Measurements from ENCODE around the gene FAM111A.
"Not testable (repeated sequence)": the region's sequence is repeated elsewhere in the genome, so short reads cannot be mapped to it uniquely, and the experiment has no call there.

The FAM111A gene, protein sequence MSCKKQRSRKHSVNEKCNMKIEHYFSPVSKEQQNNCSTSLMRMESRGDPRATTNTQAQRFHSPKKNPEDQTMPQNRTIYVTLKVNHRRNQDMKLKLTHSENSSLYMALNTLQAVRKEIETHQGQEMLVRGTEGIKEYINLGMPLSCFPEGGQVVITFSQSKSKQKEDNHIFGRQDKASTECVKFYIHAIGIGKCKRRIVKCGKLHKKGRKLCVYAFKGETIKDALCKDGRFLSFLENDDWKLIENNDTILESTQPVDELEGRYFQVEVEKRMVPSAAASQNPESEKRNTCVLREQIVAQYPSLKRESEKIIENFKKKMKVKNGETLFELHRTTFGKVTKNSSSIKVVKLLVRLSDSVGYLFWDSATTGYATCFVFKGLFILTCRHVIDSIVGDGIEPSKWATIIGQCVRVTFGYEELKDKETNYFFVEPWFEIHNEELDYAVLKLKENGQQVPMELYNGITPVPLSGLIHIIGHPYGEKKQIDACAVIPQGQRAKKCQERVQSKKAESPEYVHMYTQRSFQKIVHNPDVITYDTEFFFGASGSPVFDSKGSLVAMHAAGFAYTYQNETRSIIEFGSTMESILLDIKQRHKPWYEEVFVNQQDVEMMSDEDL

DNA sequence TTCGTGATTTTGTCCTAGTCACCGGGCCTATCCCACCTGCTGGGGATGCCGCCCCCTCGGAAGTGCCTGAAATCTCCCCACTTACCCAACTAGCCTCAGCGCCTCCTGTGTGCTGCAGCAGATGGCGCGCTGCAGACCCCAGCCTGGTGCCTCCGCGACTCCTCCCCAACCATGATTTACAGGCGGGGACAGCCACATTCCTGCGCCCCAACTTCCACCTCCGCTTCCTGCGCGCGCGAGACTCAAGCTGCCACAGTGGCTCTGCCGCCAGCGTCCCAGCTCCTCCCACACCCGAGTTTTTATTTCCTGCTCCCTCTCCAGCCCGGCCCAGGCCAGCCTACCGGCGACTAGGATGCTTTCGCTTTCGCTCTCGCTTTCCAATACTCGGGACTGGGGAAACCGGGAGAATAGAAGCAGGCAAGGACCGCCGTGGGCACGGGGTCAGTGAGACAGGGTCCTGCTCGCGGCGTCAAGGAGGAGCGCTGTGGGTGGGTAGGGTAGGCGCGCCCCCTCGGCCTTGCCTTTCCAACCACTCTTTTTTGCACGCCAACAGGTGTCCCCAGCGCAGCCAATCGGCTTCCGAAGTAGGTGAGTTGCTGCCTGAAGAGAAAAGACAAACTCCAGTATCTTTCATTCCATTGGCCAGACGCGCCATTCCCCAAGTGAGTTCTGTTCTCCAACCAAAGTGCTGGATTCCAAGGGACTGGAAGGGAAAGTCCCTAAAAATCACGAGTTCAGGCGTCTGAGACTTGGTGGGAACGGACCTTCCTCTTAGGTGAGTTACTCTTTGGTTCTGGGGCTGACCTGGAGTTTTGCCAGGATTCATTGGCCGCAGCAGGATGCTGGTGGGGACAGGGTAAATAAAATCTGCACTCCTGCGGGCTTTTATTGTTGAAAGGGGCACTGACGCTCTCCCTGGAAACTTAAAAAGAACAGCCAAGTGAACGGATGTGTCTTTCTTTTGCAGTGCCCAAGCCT is at the start of gene FAM111A:
Gene FAM111A (plus strand): TSS at position 327 of the 978 bp plus-strand sequence. CDS start 6,017 bp downstream, outside the sequence.
- peak; percentile 80 to 91 for DNase-seq

DNA sequence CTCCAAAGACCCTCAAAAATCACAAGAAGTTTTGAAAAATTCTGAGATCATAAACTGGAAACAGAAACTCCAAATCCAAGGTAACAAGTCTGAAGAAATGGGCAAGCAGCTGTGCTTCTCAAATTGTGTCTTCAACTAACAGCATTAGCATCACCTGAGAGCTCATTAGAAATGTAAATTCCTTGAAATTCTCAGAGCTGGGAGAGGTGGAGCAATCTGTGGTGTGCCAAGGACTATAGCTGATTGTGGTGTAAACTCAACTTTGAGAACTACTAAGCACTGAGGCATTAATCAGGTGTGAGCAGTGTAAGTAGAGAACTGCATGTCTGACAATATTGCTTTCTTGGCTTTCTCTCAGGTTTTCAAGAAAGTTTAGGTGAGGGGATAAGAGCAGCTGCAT is 49.1 kb upstream of the FAM111A start:
- DNase-seq = not testable (repeated sequence)

DNA sequence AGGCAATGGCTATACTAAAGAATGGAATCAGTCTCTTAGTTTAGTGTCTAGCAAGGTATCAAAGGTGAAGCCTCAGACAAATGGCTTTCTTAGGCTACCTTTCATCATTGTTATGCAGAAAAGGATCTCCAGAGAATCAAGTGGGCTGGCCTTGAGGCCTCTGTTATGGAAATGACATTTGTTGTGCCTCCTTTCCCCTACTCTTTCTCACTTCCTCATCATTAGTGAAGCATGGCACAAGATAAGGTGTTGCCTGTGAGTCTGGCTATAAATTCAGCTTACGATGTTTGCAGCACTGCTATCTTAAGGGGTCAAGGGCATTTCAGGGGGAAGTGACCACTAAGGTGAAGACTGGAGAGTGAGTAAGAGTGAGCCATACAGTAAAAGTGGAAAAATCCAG is 47.4 kb upstream of the FAM111A start:
- DNase-seq = not testable (repeated sequence)

DNA sequence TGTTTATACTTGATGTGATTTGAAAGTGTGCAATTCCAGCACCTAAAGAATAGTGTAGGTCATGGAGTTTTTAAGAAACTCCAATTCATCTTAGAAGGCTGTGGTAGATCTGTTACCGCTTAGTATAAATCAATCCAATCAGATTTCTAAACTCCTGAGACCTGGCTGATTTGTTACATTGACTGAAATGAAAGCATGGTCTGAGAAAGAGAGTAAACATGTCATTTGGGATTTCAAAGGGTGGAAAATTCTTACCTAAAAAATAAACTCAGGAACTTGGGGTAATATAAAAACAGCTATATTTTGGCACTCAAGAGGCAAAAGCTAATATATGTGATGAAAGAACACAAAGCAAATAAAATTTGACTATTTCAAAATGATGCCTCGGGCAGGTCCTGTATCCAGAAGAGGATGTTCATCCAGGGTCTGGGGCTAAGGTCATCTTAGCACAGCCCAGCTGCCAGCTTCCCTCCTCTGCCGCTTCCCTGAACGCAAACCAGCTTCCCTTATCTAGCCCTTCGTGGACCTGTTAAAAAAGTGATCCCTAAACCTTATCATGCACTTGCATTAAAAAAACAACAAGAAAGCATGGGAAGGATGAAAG is 46.6 kb upstream of the FAM111A start:
- DNase-seq = not testable (repeated sequence)

DNA sequence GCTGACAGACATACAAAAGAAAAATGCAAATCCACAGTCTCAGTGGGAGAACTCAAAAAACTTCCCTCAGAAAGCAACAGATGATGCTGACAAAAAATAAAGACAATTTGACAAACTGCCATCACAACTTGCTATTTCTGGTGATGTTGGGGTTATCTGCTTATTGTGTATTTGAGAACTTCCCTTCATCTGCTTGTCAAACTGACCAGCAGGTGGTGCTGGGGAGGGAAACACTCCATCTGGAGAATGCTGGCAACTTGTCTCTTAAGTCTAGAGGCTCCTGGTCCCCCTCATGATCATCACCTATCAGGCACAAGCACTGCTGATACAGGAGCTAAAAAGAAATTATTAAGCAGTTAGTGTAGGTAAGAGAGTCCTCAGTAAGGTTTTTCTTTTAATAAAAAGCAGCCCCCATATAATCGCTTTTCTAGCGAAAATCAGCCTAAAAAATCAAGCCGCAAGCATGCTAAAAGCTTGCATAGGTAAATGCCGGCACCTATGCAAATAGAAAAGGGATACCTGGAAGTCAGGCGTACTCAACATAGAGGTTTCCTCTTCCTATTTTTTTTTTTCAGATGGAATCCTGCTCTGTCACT is 45.4 kb upstream of the FAM111A start:
- DNase-seq = peak; percentile 59 to 77

DNA sequence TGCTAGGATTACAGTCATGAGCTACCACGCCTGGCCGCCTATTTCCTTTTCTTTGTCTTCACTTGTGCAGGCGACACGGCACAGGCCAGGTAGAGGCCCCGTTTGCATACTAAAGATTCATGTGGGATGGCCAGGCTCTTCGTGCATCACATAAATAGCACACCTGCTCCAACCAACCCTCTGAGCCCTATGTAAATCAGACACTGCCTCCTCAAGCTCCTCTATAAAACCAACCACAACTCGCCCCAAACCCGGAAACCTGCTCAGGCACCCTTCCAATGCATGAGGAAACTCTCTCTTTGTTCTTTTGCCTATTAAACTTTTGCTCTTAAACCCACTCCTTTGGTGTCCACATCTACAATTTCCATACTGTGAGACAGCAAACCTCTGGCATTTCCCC is 44.7 kb upstream of the FAM111A start:
- peak; percentile 58 to 74 for DNase-seq

DNA sequence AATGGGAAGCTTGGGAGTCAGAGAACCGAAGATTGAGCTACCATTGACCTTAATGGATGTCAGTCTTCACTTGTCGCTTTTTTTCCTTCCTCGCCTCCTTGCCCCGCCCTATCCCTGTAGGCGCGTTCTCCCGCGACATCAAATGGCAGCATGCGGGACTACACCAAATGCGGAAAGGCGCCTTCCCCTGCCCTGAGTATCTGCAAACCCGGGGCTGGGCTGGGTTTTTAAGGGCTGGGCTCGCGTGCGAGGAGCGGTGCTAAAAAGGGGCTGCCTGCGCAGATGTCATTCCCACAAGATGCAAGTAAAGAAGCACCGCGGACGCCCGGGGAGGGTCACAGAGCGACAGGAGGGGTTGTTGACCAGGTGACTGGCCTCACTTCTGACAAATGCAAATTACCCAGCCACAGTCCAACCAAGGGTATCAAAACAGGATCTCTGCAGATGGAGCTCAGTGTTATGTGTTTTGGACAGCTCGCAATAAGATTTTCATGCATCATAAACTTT is 40.3 kb upstream of the FAM111A start:
- DNase-seq = no peak

DNA sequence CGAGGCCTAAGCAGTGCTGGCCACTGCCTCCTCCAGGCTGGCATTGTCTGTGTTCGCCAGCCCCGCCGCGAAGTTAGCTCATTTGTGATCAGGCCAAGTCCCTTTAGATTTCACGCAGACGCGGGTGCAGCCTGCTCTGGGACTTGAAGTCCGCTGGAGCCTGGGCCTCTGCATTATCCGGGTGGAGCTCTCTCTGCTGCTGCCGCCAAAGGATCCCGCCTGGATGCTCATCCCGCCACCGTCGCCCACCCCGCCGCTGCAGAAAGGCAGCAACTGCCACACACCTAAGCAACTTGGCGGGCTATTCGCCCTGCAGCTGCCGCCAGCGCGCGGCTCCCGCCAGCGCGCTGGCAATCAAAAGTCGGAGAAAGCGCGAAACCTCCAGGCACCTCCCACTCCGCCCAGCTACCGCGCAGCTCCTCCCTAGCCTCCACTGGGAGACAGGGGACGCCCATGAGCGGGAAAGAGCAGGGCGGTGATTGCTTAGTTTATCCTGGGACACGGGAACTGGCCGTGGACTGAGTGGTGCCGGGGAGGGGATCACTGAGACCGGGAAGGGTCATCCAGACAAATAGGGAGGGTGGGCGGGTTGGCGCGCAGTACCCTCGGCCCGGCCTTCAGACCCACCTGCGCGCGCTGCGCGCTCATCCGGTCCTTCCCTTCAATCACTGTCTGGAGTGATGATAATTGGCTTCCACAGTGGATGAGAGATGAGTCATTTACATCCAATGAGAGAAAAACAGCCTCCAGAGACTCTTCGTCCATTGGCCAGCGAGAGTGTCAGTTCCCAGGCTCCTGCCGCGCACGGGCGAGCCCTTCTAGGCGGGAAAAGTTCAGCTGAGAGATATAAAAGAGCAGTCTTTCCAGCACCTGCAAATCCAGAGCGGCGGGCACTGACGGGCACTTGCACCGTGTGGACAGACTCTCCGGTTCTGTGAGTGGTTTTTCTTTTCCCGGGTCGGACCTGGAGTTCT is 36.0 kb upstream of the FAM111A start, which contains the start of gene FAM111B:
Gene FAM111B (plus strand): TSS at position 875 of the 974 bp plus-strand sequence. CDS start 2,389 bp downstream, outside the sequence.
- peak; percentile 96 for DNase-seq

DNA sequence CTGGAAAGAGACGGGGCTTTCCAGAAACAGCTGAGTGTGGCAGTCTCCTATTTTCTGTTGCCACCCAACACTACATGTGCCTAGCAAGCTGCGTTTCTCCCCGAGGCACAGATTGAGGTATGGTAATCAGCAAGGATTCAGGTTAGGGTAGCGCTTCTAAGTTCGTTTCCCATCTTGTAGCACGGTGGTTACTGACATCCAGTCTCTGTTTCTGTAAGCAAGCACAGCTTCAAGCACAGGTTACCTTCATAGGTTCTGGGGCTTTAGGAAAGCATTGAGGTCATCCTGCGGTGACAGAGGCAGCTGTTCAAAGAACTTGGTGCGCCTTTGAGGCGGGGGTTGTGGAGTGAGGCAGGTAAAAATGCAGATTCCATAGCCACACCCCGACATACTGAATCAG is 34.9 kb upstream of the FAM111A start:
- peak; percentile 5 to 36 for DNase-seq

DNA sequence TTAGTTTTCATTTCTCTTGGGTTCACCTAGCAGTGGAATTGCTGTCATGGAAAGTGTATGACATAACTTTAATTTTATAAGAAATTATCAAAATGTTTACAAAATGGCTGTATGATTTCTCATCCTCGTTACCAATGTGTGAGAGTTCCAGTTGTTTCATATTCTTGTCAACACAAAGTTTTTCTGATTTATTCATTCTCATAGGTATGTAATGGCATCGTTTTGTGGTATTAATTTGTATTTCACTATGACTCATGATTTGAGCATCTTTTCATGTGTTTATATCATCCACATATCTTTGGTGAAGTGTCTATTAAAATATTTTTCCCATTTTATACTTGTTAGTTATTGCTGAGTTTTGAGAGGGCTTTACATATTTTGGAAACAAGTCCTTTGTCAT is 30.2 kb upstream of the FAM111A start:
- no peak for DNase-seq

DNA sequence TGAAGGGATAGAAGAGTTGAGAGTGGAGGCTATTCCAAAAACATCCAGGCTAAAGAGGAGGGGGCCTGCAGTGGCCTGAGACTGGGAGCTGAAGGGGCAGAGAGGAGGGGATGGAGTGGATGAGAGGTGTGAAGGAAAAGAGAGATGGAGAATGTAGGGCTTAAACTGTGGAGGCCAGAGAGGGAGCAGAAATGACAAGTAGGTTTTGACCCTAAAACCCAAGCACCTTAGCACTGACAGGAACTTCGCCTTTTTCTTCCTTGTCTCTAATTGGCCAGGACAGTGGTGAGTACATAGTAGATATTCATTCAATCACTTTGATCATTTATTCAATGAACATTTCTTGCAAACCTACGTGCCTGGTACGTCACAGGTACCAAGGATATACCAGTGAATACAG is 28.3 kb upstream of the FAM111A start:
- no peak for DNase-seq

DNA sequence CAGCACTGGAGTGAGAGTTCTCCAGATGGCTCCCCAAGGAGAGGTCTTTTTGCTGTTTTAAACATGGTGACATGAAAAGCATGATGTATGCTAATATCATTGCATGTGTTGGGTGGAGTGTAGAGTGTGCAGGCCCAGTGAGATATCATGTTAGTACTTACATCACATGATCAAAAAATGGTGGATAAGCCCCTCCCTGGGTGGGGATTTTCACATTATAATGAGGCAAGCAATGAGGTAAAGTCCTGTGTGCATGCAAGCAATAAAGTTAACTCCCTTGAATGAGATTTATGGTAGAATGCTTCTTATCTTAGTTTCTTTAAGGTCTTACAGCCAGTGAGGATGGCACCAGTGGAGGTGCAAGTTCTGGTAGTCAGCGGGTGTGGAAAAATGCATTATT is 27.1 kb upstream of the FAM111A start:
- DNase-seq = no peak

DNA sequence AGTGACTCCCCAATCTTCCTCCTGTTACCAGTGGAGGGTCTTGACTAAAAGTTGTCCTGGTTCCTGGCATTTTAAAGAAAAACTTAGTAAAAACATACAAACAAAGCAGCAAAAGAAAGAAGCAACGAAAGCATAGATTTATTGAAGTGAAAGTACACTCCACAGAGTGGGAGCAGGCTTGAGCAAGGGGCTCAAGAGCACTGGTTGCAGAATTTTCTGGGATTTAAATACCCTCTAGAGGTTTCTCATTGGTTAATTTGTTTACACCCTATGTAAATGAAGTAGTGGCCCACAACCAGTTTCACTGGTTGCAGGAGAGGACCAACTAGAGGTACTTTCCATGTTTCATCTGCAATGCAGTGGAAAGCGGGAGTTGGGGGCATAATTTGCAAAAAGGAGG is 24.9 kb upstream of the FAM111A start:
- no peak for DNase-seq

DNA sequence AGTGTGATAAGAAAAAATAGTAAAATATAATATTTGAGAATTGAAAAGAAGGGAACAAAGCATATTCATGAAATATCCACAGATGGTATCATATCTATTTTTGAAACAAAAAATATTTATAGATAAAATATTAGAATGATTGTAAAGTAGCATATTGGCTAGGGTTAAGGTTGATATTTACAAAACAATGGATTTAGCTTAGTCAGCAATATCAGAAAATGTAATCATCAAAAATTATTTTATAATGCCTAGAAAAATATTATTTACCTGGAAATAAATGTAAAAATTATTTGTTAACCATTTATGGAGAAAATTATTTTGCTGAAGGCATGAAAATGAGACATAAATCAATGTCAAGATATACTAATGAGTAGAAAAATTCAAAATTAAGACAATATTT is 22.8 kb upstream of the FAM111A start:
- no peak for DNase-seq

DNA sequence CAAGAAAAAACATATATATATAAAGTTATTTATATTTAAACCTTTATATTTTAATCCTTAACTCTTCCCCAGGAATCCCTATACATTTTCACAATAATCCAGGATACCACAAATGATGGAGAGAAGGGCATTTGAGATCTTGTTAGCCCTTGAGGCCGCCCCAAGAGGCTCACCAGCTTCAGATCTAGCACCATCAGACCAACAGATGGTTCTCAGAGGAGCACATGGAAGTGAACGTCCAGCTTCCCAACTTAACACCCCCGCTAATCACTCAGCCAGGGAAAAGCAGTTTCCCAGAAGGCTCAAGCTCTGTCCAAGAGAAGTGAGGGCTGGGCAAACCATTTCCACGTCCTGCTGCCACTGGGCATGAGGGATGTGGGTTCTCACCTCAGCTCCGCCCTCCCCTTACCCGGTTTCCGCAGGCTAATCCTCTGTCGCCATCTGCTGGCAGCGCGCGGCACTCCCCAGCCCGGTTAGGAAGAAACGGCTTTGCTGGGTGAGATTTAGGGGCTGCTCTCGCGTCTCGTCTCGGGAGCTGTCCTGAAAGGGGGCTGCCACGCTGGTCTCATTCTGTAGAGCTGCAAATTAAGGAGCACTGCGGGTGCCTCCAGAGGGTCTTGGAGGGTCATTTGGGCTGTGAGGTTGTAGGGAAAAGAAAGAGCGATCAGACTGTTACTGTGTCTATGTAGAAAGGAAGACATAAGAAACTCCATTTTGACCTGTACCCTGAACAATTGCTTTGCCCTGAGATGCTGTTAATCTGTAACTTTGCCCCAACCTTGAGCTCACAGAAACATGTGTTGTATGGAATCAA is 6.8 kb upstream of the FAM111A start:
- peak; percentile 56 to 86 for DNase-seq

DNA sequence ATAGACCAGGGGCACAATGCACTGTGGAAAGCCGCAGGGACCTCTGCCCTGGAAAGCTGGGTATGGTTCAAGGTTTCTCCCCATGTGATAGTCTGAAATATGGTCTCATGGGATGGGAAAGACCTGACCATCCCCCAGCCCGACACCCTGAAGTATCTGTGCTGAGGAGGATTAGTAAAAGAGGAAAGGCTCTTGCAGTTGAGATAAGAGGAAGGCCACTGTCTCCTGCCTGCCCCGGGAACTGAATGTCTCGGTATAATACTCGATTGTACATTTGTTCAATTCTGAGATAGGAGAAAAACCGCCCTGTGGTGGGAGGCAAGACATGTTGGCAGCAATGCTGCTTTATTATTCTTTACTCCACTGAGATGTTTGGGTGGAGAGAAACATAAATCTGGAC is 6.1 kb upstream of the FAM111A start:
- DNase-seq = not testable (repeated sequence)

DNA sequence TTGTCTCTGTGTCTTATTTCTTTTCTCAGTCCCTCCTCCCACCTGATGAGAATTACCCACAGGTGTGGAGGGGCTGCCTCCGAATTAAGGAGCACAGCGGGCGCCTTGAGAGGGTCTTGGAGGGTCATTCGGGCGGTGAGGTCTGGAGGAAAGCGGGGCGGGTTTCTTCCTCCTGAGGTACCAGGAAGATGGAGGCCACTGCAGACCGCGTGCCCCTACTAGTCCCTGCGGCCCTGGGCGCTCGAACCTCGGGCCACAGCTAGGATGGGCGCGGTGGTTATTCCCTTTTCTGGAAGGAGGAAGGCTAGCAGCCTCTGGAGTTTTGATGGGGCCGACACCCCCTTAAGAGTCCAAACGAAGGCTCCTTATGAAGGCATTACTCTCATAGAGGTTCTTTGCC is 5.5 kb upstream of the FAM111A start:
- DNase-seq = no peak

DNA sequence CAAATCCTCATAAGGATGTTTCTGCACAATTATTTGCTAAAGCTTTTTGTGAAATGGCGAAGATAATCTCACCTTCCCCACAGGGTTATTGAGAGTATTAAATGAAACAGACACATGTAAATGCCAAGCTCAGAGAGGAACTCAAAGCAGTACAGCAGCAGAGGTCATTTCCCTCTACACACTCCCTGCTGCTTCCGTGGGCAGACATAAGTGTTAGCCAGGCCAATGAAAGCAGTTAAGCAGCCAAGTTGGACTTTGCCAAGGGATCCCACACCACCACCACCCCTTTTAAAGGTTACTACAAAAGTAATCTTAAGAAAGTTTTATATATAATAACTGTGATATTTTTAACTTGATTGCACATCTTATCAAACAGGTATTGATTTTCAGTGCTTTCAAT is 4.0 kb upstream of the FAM111A start:
- DNase-seq = no peak

DNA sequence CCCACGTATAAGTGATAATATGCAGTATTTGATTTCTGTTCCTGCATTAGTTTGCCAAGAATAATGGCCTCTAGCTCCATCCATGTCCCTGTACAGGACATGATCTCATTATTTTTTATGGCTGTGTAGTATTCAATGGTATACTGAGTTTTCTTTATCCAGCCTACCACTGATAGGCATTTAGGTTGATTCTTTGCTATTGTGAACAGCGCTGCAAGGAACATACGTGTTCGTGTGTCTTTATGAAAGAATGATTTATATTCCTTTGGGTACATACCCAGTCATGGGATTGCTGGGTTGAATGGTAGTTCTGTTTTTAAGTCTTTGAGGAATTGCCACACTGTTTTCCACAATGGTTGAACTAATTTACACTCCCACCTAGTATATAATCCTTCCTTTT is 1.5 kb upstream of the FAM111A start:
- no peak for DNase-seq

All from NCI-H526 (cell line).